HG03565 (cell line): ENCODE results near the gene DNAJA4.

Experiments
- ATAC-seq: cut with Tn5 transposase; IDR thresholded peaks from one replicate; pipeline ENCODE4 v1.9.1; 2021; ENCODE audit warnings: mild to moderate bottlenecking, moderate library complexity; ENCODE audit not compliant: unreplicated experiment

DNAJA4 gene

DNA sequence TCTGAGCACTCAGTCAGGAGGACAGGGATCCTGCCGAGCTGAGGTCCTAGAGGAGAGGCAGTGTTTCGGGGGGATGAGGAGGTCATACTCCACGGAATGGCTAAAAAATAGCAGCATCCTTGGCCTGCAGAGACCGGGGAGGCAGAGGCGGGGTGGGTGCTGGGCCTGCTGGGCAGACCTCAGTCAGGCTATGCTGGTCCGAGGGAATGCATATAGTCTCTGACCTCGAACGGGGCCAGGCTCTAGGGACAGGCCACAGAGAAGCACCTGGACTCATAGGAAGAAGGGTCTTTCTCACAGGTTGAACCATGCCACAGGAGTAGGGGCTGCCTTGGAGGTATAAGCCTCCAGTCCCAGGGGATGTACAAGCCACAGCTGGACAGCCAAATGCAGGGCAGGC lies 49.0 kb downstream of the DNAJA4 start:
- ATAC-seq: no peak

DNA sequence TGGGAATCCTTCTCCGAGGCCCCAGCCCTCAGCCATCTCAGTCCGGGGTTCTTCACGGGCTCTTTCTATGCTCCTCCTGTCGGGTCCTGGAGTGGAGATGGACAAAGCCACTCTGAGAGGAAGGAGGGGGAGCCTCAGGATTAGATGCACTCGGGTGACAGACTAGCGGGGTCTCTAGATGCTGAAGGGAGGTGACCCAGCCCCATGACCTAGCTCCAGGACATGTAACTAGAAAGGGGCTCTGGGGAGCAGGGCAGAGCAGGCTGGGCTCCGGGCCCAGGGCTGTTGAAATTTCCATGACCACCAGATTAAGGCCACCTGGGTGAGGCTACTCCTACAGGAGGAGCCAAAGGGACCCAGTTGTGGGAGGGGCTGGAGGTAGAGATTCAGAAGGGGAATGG lies 49.8 kb downstream of the DNAJA4 start:
- ATAC-seq: no peak

DNA sequence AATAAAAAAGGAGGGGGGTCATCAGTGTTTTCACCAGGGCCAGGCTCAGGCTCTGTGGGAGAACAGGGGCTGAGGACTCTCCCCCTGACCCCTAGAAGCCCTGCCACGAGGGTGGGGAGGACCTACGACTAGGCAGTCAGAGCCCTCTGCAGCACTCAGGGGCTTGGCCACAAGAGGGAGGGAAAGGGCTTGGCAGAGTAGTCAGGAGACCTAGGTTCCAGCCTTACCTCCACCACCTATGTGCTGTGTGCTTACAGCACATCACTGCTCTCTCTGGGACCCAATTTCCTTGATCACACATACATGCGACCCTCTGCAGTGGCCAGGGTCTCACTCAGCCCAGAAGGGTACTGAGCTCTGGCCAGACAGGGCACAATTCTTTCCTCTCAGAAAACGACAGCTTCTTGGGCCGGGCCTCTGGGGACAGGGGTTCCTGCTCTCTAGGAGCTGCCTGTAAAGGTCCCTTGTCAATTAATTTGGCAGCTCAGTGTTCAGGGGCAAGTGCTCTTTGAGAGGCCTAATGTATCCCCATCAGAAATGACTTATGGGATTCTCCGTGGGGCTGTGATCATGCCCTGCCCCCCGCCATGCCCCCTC lies 51.4 kb downstream of the DNAJA4 start:
- no peak for ATAC-seq

DNA sequence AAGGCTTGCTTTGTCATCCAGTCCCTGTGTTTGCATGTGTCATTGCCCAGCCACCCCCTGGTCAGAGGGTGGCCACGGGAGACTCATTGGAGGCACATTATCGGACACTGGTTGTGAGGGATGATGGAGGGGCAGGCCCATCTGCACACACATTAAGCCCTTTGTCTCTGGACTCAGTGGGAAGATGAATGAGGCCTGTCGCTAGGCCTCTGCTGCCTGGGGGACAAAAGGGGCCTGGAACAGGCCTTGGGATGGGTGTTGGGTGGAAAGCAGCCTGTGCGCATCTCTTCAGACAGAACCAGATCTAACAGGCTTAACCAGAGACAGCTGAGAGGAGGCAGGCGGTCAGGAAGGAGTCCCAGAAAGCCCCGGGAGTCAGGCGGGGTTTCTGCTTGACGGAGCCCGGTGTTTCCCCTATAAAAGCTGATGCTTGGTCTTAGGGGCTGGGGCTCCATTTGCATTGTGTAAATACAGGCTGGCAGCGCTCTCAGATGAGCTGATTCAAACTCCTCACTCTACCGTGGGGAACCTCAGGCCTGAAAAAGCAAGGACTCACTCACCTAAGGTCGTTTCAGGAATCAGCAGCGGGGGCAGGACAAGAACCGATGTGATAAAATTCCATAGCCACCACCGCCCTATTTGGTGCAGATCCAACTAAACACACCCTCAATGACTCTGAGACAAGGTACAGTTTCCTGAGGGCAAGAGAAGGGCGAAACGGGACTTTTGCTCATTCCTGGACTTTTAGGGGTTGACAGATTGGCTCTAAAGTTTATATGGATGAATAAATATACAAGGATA lies 52.1 kb downstream of the DNAJA4 start:
- ATAC-seq: no peak

DNA sequence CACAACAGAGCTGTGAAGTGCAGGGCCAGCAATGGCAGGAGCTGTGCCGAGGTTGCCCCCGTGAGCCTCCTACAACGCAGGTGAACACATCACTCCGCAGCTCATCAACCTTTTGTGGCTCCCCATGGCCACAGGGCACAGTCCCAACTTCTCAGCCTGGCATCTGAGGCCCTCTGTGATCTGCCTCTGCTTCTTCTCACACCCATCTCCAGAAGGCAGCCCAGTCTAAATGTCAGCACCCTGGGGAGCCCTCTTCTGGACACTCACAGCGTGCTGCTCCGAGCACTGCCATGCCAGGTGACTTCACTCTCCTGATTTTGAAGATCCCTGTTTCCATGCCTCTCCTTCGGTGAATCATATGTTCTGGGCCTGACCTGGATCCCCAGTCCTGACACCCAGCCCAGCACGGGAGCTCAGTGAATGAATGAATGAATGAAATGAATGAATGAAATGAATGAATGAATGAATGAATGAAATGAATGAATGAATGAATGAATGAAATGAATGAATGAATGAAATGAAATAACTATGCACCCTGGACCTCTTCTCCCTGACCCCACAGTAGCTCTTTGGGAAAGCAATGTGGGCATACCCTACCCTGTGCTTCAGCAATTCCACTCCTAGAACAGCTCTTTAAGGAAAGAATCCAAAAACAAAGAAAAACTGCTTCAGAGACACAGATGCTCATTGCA lies 52.9 kb downstream of the DNAJA4 start:
- no peak for ATAC-seq

GRCh38 chr15:78319588-78319987 lies 55.2 kb downstream of the DNAJA4 start:
- ATAC-seq: no peak

- ATAC-seq: no peak
Observed at GRCh38 chr15:78320183-78320582, 55.8 kb downstream of the DNAJA4 start.

GRCh38 chr15:78321041-78321570 lies 56.7 kb downstream of the DNAJA4 start:
- no peak for ATAC-seq

DNA sequence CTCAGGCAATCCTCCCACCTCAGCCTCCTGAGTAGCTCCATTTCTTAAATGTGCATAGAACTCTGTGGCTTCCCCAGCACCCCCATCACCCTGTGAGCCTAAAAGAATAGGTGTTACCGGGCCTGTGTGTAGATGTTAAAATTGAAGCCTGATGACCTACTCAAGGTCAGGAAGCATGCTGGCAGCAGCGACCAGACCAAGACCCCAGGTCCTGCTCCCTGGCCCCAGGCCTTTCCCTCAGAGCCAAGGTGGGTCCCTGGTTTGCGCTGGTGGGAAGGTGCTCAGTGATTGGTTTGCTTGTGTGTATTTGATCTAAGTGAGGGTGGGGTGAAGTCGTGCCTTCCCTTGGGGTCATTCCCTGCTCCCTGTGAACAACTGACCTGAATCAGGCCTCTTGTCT lies 57.4 kb downstream of the DNAJA4 start:
- ATAC-seq: no peak

- no peak for ATAC-seq
Observed at GRCh38 chr15:78322243-78322642, 57.9 kb downstream of the DNAJA4 start.

GRCh38 chr15:78322724-78323521 lies 58.6 kb downstream of the DNAJA4 start:
- no peak for ATAC-seq

DNA sequence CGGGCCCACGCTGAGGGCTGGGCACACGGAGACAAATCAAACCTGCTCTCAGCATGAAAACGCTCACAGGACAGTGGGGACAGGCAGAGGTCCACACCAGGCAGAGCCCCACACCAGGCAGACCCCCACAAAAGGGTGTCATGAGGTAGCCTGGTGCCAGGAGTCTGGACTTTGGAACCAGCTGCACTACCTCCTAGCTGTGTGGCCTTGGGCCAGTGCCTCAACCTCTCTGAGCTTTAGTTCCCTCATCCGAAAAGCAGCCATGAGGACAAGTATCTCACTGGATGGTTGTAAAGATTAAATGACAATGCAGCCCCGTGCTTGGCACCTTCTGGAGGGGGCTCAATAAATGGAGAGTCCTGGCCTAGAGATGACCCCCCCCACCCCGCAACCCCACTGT lies 59.3 kb downstream of the DNAJA4 start:
- no peak for ATAC-seq

DNA sequence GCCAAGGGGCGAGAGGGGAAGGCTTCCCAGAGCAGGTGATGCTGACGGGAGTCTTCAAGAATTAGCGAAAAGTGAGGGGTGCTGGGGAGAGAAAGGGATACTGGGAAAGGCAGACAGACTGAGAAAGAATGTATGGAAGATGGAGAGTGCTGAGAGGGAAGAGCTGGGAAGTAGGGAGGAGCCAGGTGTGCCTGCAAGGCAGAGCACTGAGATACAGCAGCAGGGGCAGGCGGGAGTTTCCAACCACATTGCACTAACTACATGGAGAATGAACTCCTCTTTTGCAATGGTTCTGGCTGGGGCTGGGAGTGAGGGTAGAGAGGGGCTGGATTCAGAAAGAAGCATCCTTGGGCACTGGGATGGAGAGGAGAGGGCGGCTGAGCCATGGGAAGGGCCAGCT lies 59.8 kb downstream of the DNAJA4 start:
- no peak for ATAC-seq

DNA sequence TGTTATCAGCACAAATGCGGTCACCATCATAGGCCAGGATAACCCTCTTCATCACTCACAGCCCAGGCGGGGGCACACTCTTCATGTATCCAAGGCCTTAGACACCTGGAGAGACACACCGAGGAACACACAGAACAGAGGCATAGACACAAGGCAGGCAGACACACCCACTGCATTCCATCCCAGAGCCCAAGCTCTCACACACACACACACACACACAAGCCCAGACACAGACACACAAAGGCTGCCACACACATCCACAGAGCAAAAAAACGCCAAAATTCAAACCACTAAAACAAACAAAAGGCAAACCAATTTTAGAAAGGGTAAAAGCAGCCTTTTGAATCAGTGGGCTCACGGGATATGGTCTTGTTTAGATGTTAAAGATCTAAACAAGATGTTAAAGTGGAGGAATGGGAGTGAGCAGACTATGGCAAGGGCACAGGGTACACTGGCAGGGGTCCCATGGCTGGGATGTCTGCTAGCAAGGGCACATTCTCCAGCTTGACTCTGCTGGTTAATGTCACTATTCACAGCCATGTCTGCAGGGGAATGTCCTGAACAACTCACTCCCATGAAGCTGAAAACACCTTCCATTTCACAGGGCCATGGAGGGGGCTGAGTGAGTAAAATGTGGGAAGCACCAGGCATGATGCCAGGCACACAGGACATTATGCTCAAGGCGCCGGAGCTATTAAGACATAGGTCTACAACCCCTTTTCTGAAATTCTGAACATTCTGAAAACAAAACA lies 60.9 kb downstream of the DNAJA4 start:
- no peak for ATAC-seq

- ATAC-seq: no peak
Observed at GRCh38 chr15:78327466-78327865, 63.1 kb downstream of the DNAJA4 start.

DNA sequence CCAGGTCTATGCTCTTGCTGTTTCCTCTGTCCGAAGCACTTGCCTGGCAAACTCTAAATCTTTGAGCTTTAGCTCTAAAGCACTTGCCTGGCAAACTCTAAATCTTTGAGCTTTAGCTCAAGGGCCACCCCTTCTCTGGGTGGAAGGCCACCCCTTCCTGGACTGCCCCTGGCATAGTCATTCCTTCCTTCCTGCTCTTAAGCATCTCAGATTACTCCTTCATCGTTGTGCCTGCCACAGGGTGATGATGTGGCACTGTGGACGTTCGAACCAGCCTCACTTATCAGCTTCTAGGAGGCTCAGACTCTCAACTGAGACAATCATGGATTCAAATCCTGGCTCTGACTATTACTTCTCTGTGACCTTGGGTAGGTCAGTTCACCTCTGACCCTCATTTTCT lies 65.3 kb downstream of the DNAJA4 start:
- ATAC-seq: no peak
